ENCODE results near the gene NLGN4X.

DNA sequence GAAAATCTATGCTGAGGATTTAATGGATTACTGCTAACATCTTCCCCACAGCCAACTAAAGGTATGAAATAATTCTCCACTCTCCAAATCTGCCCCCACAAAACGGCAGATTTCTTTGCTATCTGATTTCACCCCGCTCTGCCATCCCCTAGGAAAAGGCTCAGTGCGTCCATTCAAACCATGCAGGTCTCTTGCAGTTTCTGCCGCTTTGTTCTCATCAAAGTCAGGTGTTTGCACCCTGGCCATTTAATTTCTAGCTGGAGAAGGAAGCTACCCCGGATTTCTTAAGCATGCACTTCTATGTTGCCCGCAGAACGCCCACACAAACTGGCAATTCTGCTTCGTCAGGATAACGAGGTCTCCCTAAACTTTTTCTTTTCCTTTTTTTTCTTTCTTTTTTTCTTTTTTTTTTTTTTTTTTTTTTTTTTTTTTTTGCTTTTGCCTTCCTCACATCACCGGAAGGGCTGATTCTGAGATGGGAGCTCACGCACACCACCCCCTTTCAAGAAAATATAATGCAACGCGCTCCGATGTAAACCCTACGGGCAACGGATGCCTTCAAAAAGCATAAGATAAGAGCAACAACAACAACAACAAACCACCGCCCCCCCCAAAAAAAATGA is 3.3 kb downstream of the NLGN4X start:
- TF ChIP-seq POLR2A (IDR thresholded peaks at IDR 0.05) (no peak), EP300 (IDR thresholded peaks at IDR 0.05) (no peak)
- TF ChIP-seq, protein P1, sequence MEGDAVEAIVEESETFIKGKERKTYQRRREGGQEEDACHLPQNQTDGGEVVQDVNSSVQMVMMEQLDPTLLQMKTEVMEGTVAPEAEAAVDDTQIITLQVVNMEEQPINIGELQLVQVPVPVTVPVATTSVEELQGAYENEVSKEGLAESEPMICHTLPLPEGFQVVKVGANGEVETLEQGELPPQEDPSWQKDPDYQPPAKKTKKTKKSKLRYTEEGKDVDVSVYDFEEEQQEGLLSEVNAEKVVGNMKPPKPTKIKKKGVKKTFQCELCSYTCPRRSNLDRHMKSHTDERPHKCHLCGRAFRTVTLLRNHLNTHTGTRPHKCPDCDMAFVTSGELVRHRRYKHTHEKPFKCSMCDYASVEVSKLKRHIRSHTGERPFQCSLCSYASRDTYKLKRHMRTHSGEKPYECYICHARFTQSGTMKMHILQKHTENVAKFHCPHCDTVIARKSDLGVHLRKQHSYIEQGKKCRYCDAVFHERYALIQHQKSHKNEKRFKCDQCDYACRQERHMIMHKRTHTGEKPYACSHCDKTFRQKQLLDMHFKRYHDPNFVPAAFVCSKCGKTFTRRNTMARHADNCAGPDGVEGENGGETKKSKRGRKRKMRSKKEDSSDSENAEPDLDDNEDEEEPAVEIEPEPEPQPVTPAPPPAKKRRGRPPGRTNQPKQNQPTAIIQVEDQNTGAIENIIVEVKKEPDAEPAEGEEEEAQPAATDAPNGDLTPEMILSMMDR (IDR thresholded peaks at IDR 0.05), result no peak
